Peyer's patch (tissue), 4 donors: ENCODE results near the gene GFOD1. TPM values are rescaled to one million over a fixed set of nuclear protein-coding genes. Genes with fewer than 3 reads are reported as not detected.

ENCODE experiments used
- DNase-seq, 3 donors: peaks; one replicate each; pipeline ENCODE4 v3.0.0-alpha.2; 2017 to 2019
- H3K27ac ChIP-seq, 4 donors: fragments of 200-600 bp; sonication (generic); one replicate each; pipeline ENCODE4 v1.5.1; 2016 to 2019
- H3K27me3 ChIP-seq, 2 donors: fragments of 200-600 bp; sonication (generic); one replicate each; pipeline ENCODE4 v1.5.1; 2019
- H3K36me3 ChIP-seq, 3 donors: fragments of 200-600 bp; sonication (generic); one replicate each; pipeline ENCODE4 v1.5.1; 2016 to 2019
- H3K4me1 ChIP-seq, 4 donors: fragments of 200-600 bp; sonication (generic); one replicate each; pipeline ENCODE4 v1.5.1; 2016 to 2019
- H3K4me3 ChIP-seq, 4 donors: fragments of 200-600 bp; sonication (generic); 1 replicate in 3 of 4; 2 replicates in 1 of 4; pipeline ENCODE4 v1.5.1; 2016 to 2019; ENCODE audit warnings: mild to moderate bottlenecking in 1 of 4
- H3K9me3 ChIP-seq, 4 donors: fragments of 200-600 bp; sonication (generic); one replicate each; pipeline ENCODE4 v1.5.1; 2016 to 2019; ENCODE audit warnings: mild to moderate bottlenecking in 1 of 4
- CTCF ChIP-seq, 6 experiments: fragments of 450-650 bp in 4 of 6; fragments of 200-600 bp in 2 of 6; sonication (generic) in 1 of 6; IDR thresholded peaks; one replicate each; pipeline ENCODE4 v1.5.1; 2017 to 2019; ENCODE audit warnings: antibody characterized with exemption in 6 of 6, mild to moderate bottlenecking in 3 of 6, moderate library complexity in 1 of 6
- POLR2A ChIP-seq, 2 donors: fragments of 450-650 bp; IDR thresholded peaks; one replicate each; pipeline ENCODE4 v1.5.1; 2017; ENCODE audit warnings: antibody characterized with exemption in 2 of 2, mild to moderate bottlenecking in 2 of 2, moderate library complexity in 2 of 2
- total RNA-seq, 4 donors: library from RNA; depleted of rRNA; stranded (reverse); fragments of >200 nt; gene quantifications; one replicate each; pipeline ENCODE4 v1.1.0, GENCODE V29; 2016

Gene GFOD1
- total RNA-seq, 4 donors from 2014 or later: 10.7 to 24.2 (median 17.6) TPM

DNA sequence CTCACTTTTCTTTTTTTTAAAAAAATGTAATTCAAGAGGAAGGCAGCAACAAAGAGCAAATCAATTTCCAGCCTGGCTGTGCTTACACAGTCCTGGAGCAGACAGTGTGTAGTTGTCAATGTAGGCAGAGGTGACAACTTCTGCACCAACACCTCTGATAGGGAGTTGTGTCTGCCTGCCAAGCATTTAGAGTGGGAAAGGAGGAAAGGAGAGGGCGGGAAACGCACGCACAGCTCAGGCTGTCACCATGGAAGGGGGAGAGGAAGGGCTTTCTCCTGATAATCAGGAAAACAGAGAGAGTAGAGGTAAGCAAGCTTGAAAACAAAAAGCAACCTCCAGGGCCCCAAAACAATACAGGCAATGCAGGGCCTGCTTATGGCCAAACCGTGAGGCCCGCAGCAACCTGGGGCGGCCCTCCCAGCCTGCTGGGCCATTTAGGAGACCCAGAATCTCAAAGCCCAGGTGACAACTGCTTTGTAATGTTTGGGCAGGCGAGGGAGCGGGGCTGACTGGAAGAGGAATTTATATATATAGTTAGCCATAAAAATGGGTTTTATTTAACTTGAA, 41.5 kb upstream of the GFOD1 start:
- H3K4me3 ChIP-seq: no peak overlapping the region
- no peak overlapping the region for H3K27ac ChIP-seq
- peaks cover 0 to 7% (median 1%) of the 10 kb centered on the region in 4 donors for H3K4me1 ChIP-seq
- no peaks in the 10 kb centered on the region for H3K27me3 ChIP-seq
- H3K9me3 ChIP-seq: no peaks in the 10 kb centered on the region
- TF ChIP-seq POLR2A (IDR thresholded peaks at IDR 0.05): no peak
- no peak for TF ChIP-seq CTCF (IDR thresholded peaks at IDR 0.05)
- no peak for DNase-seq
- no peaks in the 10 kb centered on the region for H3K36me3 ChIP-seq

- no peak for DNase-seq
- Histone ChIP-seq H3K4me1 (peaks cover 0 to 7% (median 1%) of the 10 kb centered on the region in 4 donors), H3K9me3 (no peaks in the 10 kb centered on the region), H3K4me3 (no peak overlapping the region), H3K27me3 (no peaks in the 10 kb centered on the region), H3K27ac (no peak overlapping the region), H3K36me3 (no peaks in the 10 kb centered on the region)
- TF ChIP-seq POLR2A (IDR thresholded peaks at IDR 0.05): no peak
- TF ChIP-seq CTCF (IDR thresholded peaks at IDR 0.05): peak in 1 of 6 experiments; percentile 6
Observed at GRCh38 chr6:13528232-13528631, 40.8 kb upstream of the GFOD1 start.

GRCh38 chr6:13527671-13528056, 40.3 kb upstream of the GFOD1 start:
- peaks cover 0 to 7% (median 1%) of the 10 kb centered on the region in 4 donors for H3K4me1 ChIP-seq
- no peaks in the 10 kb centered on the region for H3K36me3 ChIP-seq
- no peak for TF ChIP-seq CTCF (IDR thresholded peaks at IDR 0.05)
- no peak for TF ChIP-seq POLR2A (IDR thresholded peaks at IDR 0.05)
- no peaks in the 10 kb centered on the region for H3K9me3 ChIP-seq
- no peak for DNase-seq
- no peak overlapping the region for H3K4me3 ChIP-seq
- no peaks in the 10 kb centered on the region for H3K27me3 ChIP-seq
- H3K27ac ChIP-seq: peak overlapping the region in 1 of 4 donors; percentile 71

DNA sequence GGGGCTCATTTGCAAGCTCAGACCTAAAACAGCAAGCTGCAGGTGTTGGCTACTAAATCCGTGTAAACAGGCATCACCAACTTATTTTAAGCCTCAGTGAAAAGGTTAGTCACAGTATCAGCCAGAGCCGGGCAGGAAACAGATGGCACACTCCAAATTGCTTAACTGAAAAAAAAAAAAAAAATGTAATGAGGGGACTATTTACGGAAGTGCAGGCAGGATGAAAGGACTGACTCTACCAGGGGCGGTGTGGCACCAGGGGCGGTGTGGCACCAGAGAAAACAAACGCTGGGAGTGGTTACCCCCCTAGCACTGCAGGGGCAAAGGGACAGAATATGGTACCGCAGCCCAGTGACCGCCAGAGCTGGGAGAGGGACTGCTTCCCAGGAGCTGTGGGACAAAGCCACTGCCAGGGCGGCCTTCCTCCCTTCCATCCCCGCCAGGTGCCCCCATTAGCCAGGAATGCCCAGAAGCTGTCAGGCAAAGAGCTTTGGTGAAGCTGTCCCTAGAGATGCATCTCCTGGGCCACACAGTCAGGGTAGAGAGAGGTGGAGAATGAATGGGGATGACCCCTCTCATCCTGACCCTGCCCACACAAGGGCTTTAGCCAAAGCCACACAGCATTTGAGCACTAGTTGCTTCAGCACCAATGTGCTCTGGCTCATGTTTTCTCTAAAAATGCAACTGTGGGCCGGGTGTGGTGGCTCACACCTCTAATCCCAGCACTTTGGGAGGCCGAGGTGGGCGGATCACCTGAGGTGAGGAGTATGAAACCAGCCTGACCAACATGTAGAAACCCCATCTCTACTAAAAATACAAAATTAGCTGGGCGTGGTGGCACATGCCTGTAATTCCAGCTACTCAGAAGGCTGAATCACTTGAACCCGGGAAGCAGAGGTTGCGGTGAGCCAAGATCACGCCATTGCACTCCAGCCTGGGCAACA, 39.6 kb upstream of the GFOD1 start:
- TF ChIP-seq POLR2A (IDR thresholded peaks at IDR 0.05): no peak
- no peak for TF ChIP-seq CTCF (IDR thresholded peaks at IDR 0.05)
- Histone ChIP-seq H3K9me3 (no peaks in the 10 kb centered on the region), H3K27ac (peak overlapping the region in 3 of 4 donors; percentile 45 to 71 (median 57)), H3K36me3 (no peaks in the 10 kb centered on the region), H3K4me3 (no peak overlapping the region), H3K4me1 (peaks cover 0 to 7% (median 1%) of the 10 kb centered on the region in 4 donors), H3K27me3 (no peaks in the 10 kb centered on the region)
- peak in 2 of 3 donors; percentile 64 to 74 for DNase-seq

DNA sequence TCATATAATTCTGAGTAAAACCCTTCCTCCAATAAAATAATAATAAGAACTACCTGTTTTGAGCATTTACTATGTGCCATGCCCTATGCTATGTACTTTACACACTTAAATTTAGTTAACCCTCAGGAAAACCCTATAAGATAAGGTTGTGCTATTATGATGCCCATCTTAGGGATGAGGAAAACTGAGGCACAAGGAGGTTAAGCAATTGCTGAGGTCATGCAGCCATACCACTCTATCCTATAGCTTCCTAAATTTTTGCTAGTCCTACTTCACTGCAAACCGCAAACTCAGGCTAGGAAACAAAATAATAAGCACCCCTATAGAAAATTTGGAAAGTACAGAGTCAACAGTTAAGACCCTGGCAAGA, 38.9 kb upstream of the GFOD1 start:
- Histone ChIP-seq H3K27ac (peak overlapping the region in 2 of 4 donors; percentile 21 to 38), H3K4me3 (no peak overlapping the region), H3K4me1 (peaks cover 0 to 7% (median 1%) of the 10 kb centered on the region in 4 donors), H3K9me3 (no peaks in the 10 kb centered on the region), H3K27me3 (no peaks in the 10 kb centered on the region), H3K36me3 (no peaks in the 10 kb centered on the region)
- DNase-seq: no peak
- TF ChIP-seq CTCF (IDR thresholded peaks at IDR 0.05) (no peak), POLR2A (IDR thresholded peaks at IDR 0.05) (no peak)
